HG03066 (cell line): Measurements from ENCODE around the gene ABHD8.

ENCODE experiments used
- ATAC-seq: cut with Tn5 transposase; IDR thresholded peaks from one replicate; pipeline ENCODE4 v1.9.1; 2021; ENCODE audit warnings: low read depth; ENCODE audit not compliant: unreplicated experiment

Gene ABHD8

GRCh38 chr19:17334414-17335409 lies 31.5 kb upstream of the ABHD8 start, which contains the start of gene ANO8:
TSS of gene ANO8 (minus strand) at chr19:17334855. CDS start at chr19:17334670, 185 bp downstream.
- peak; percentile 36 for ATAC-seq

- ATAC-seq = no peak
Measured at GRCh38 chr19:17333611-17334413, 30.6 kb upstream of the ABHD8 start.

GRCh38 chr19:17332677-17333581 lies 29.7 kb upstream of the ABHD8 start:
- ATAC-seq = no peak

GRCh38 chr19:17332360-17332676 lies 29.1 kb upstream of the ABHD8 start:
- ATAC-seq = no peak

GRCh38 chr19:17331045-17331558 lies 27.9 kb upstream of the ABHD8 start:
- no peak for ATAC-seq

- ATAC-seq = no peak
Measured at GRCh38 chr19:17330262-17331044, 27.2 kb upstream of the ABHD8 start.

- ATAC-seq = no peak
Measured at GRCh38 chr19:17329366-17330261, 26.4 kb upstream of the ABHD8 start.

- no peak for ATAC-seq
Measured at GRCh38 chr19:17328517-17329365, 25.5 kb upstream of the ABHD8 start.

- no peak for ATAC-seq
Measured at GRCh38 chr19:17327654-17328516, 24.7 kb upstream of the ABHD8 start.

- ATAC-seq = no peak
Measured at GRCh38 chr19:17327068-17327653, 23.9 kb upstream of the ABHD8 start.

GRCh38 chr19:17326595-17326966 lies 23.4 kb upstream of the ABHD8 start:
- no peak for ATAC-seq

- ATAC-seq = no peak
Measured at GRCh38 chr19:17325881-17326594, 22.8 kb upstream of the ABHD8 start.

GRCh38 chr19:17325133-17325532 lies 21.9 kb upstream of the ABHD8 start:
- ATAC-seq = no peak

- ATAC-seq = no peak
Measured at GRCh38 chr19:17324357-17325114, 21.3 kb upstream of the ABHD8 start.

GRCh38 chr19:17323964-17324332 lies 20.7 kb upstream of the ABHD8 start:
- ATAC-seq = no peak
